ENCODE results near the gene CEACAM7.
"Not testable (repeated sequence)": the region's sequence is repeated elsewhere in the genome, so short reads cannot be mapped to it uniquely, and the experiment has no call there.

Gene CEACAM7

GRCh38 chr19:41657157-41657556 lies 30.9 kb downstream of the CEACAM7 start:
- no peak for DNase-seq (ENCODE audit: extremely low read depth in 1 of 2, low read depth in 1 of 2)

GRCh38 chr19:41656756-41657155 lies 31.3 kb downstream of the CEACAM7 start:
- not testable (repeated sequence) for DNase-seq (ENCODE audit: extremely low read depth in 1 of 2, low read depth in 1 of 2)

- no peak for DNase-seq (ENCODE audit: extremely low read depth in 1 of 2, low read depth in 1 of 2)
Measured at GRCh38 chr19:41652250-41652649, 35.8 kb downstream of the CEACAM7 start.

- no peak for DNase-seq (ENCODE audit: extremely low read depth in 1 of 2, low read depth in 1 of 2)
Measured at GRCh38 chr19:41649827-41650226, 38.2 kb downstream of the CEACAM7 start.

GRCh38 chr19:41646589-41647204 lies 41.4 kb downstream of the CEACAM7 start:
- peak in 1 of 2 donors; percentile 14 for DNase-seq (ENCODE audit: extremely low read depth in 1 of 2, low read depth in 1 of 2)

GRCh38 chr19:41641879-41642485 lies 46.1 kb downstream of the CEACAM7 start:
- DNase-seq (ENCODE audit: extremely low read depth in 1 of 2, low read depth in 1 of 2) = peak; percentile 10 to 36

GRCh38 chr19:41638641-41639081 lies 49.4 kb downstream of the CEACAM7 start:
- DNase-seq (ENCODE audit: extremely low read depth in 1 of 2, low read depth in 1 of 2) = no peak

- DNase-seq (ENCODE audit: extremely low read depth in 1 of 2, low read depth in 1 of 2) = no peak
Measured at GRCh38 chr19:41637484-41637883, 50.6 kb downstream of the CEACAM7 start.

GRCh38 chr19:41627966-41628675 lies 59.9 kb downstream of the CEACAM7 start:
- DNase-seq (ENCODE audit: extremely low read depth in 1 of 2, low read depth in 1 of 2) = no peak

GRCh38 chr19:41626877-41627276 lies 61.2 kb downstream of the CEACAM7 start, which contains the start of gene CEACAM4:
TSS of gene CEACAM4 (minus strand) at chr19:41627074. CDS start at chr19:41626963, 111 bp downstream.
- DNase-seq (ENCODE audit: extremely low read depth in 1 of 2, low read depth in 1 of 2) = no peak

GRCh38 chr19:41626278-41626677 lies 61.8 kb downstream of the CEACAM7 start:
- no peak for DNase-seq (ENCODE audit: extremely low read depth in 1 of 2, low read depth in 1 of 2)

- no peak for DNase-seq (ENCODE audit: extremely low read depth in 1 of 2, low read depth in 1 of 2)
Measured at GRCh38 chr19:41624937-41625336, 63.1 kb downstream of the CEACAM7 start.

- no peak for DNase-seq (ENCODE audit: extremely low read depth in 1 of 2, low read depth in 1 of 2)
Measured at GRCh38 chr19:41624515-41624914, 63.6 kb downstream of the CEACAM7 start.

- no peak for DNase-seq (ENCODE audit: extremely low read depth in 1 of 2, low read depth in 1 of 2)
Measured at GRCh38 chr19:41623360-41623759, 64.7 kb downstream of the CEACAM7 start.

Data from stimulated activated CD8-positive, alpha-beta memory T cell treated with anti-CD3 and anti-CD28 coated beads, Interleukin-7, amount 100 ng/mL, for 48 hours (primary cell).